Measurements from ENCODE around the gene CFAP57.

Gene CFAP57

GRCh38 chr1:43197343-43198127, 25.4 kb downstream of the CFAP57 start:
- Histone ChIP-seq H2BK120ac (ENCODE audit: low read depth, low read length) (no peak overlapping the region), H3K27me3 (ENCODE audit: control insufficient read depth in 1 of 2, insufficient read depth in 1 of 2, low read length in 2 of 2) (peaks cover 0 to 11% of the 10 kb centered on the region in 2 experiments), H3K9ac (ENCODE audit: low read length) (no peak overlapping the region), H2AFZ (ENCODE audit: low read depth, low read length) (no peak overlapping the region), H3K36me3 (ENCODE audit: control insufficient read depth in 1 of 2, insufficient read depth in 2 of 2, low read depth in 1 of 2, low read length in 2 of 2) (no peaks in the 10 kb centered on the region), H2BK15ac (ENCODE audit: low read depth, poor library complexity, severe bottlenecking) (no peak overlapping the region), H2AK5ac (ENCODE audit: low read length, severe bottlenecking) (no peak overlapping the region), H3K4me3 (ENCODE audit: insufficient read depth in 1 of 2, low read depth in 1 of 2, low read length in 2 of 2) (no peak overlapping the region), H3K4me2 (ENCODE audit: low read length, poor library complexity, severe bottlenecking) (no peak overlapping the region), H3K14ac (ENCODE audit: low read length in 2 of 2) (no peak overlapping the region), H3K4me1 (ENCODE audit: control insufficient read depth, insufficient read depth, low read depth, low read length) (no peaks in the 10 kb centered on the region), H3K79me1 (replicated peaks; ENCODE audit: low read length, poor library complexity, severe bottlenecking) (no peaks in the 10 kb centered on the region), H3K9me3 (ENCODE audit: control insufficient read depth, low read length) (peaks cover 10% of the 10 kb centered on the region), H3K18ac (ENCODE audit: low read depth in 1 of 2, low read length in 2 of 2) (no peak overlapping the region), H2BK5ac (ENCODE audit: low read depth, low read length, poor library complexity, severe bottlenecking) (no peak overlapping the region), H2BK12ac (ENCODE audit: low read length in 2 of 2) (no peak overlapping the region), H3K27ac (ENCODE audit: low read length, poor library complexity, severe bottlenecking) (no peak overlapping the region), H4K91ac (ENCODE audit: low read length) (no peak overlapping the region), H4K8ac (ENCODE audit: low read length) (no peak overlapping the region), H3K4ac (ENCODE audit: low read depth in 1 of 2, low read length in 2 of 2) (no peak overlapping the region), H3K23ac (ENCODE audit: low read length in 2 of 2) (no peak overlapping the region)
- DNase-seq = no peak
- 75% methylated on average over 2 of the region's 7 CpGs for WGBS

GRCh38 chr1:43199093-43199726, 27.1 kb downstream of the CFAP57 start:
- H3K9me3 ChIP-seq (ENCODE audit: control insufficient read depth, low read length) = peaks cover 7% of the 10 kb centered on the region
- no peak overlapping the region for H4K91ac ChIP-seq (ENCODE audit: low read length)
- no peak overlapping the region for H2BK5ac ChIP-seq (ENCODE audit: low read depth, low read length, poor library complexity, severe bottlenecking)
- no peak overlapping the region for H2BK15ac ChIP-seq (ENCODE audit: low read depth, poor library complexity, severe bottlenecking)
- H3K79me1 ChIP-seq (replicated peaks; ENCODE audit: low read length, poor library complexity, severe bottlenecking) = no peaks in the 10 kb centered on the region
- no peak overlapping the region for H2AK5ac ChIP-seq (ENCODE audit: low read length, severe bottlenecking)
- H2BK120ac ChIP-seq (ENCODE audit: low read depth, low read length) = no peak overlapping the region
- no peak overlapping the region for H3K27ac ChIP-seq (ENCODE audit: low read length, poor library complexity, severe bottlenecking)
- H3K18ac ChIP-seq (ENCODE audit: low read depth in 1 of 2, low read length in 2 of 2) = peak overlapping the region in 1 of 2 experiments; percentile 16
- H3K4me3 ChIP-seq (ENCODE audit: insufficient read depth in 1 of 2, low read depth in 1 of 2, low read length in 2 of 2) = no peak overlapping the region
- no peaks in the 10 kb centered on the region for H3K36me3 ChIP-seq (ENCODE audit: control insufficient read depth in 1 of 2, insufficient read depth in 2 of 2, low read depth in 1 of 2, low read length in 2 of 2)
- no peaks in the 10 kb centered on the region for H3K4me1 ChIP-seq (ENCODE audit: control insufficient read depth, insufficient read depth, low read depth, low read length)
- H3K4me2 ChIP-seq (ENCODE audit: low read length, poor library complexity, severe bottlenecking) = no peak overlapping the region
- DNase-seq = no peak
- no peak overlapping the region for H4K8ac ChIP-seq (ENCODE audit: low read length)
- H3K9ac ChIP-seq (ENCODE audit: low read length) = no peak overlapping the region
- H3K14ac ChIP-seq (ENCODE audit: low read length in 2 of 2) = no peak overlapping the region
- no peak overlapping the region for H2AFZ ChIP-seq (ENCODE audit: low read depth, low read length)
- no peak overlapping the region for H2BK12ac ChIP-seq (ENCODE audit: low read length in 2 of 2)
- H3K4ac ChIP-seq (ENCODE audit: low read depth in 1 of 2, low read length in 2 of 2) = no peak overlapping the region
- no peak overlapping the region for H3K23ac ChIP-seq (ENCODE audit: low read length in 2 of 2)
- H3K27me3 ChIP-seq (ENCODE audit: control insufficient read depth in 1 of 2, insufficient read depth in 1 of 2, low read length in 2 of 2) = peaks cover 0 to 11% of the 10 kb centered on the region in 2 experiments
- WGBS = 78% methylated on average over 8 of the region's 8 CpGs

GRCh38 chr1:43203859-43204258, 31.7 kb downstream of the CFAP57 start:
- no peaks in the 10 kb centered on the region for H3K36me3 ChIP-seq (ENCODE audit: control insufficient read depth in 1 of 2, insufficient read depth in 2 of 2, low read depth in 1 of 2, low read length in 2 of 2)
- 100% methylated on average over 1 of the region's 3 CpGs for WGBS
- H4K91ac ChIP-seq (ENCODE audit: low read length) = no peak overlapping the region
- H3K4me3 ChIP-seq (ENCODE audit: insufficient read depth in 1 of 2, low read depth in 1 of 2, low read length in 2 of 2) = no peak overlapping the region
- no peak overlapping the region for H3K9ac ChIP-seq (ENCODE audit: low read length)
- H2BK12ac ChIP-seq (ENCODE audit: low read length in 2 of 2) = no peak overlapping the region
- no peak overlapping the region for H4K8ac ChIP-seq (ENCODE audit: low read length)
- no peaks in the 10 kb centered on the region for H3K79me1 ChIP-seq (replicated peaks; ENCODE audit: low read length, poor library complexity, severe bottlenecking)
- no peak overlapping the region for H3K4me2 ChIP-seq (ENCODE audit: low read length, poor library complexity, severe bottlenecking)
- no peaks in the 10 kb centered on the region for H3K27me3 ChIP-seq (ENCODE audit: control insufficient read depth in 1 of 2, insufficient read depth in 1 of 2, low read length in 2 of 2)
- no peak overlapping the region for H2BK120ac ChIP-seq (ENCODE audit: low read depth, low read length)
- H3K4me1 ChIP-seq (ENCODE audit: control insufficient read depth, insufficient read depth, low read depth, low read length) = peaks cover 19% of the 10 kb centered on the region
- no peak overlapping the region for H2AK5ac ChIP-seq (ENCODE audit: low read length, severe bottlenecking)
- H2BK15ac ChIP-seq (ENCODE audit: low read depth, poor library complexity, severe bottlenecking) = no peak overlapping the region
- no peak overlapping the region for H3K4ac ChIP-seq (ENCODE audit: low read depth in 1 of 2, low read length in 2 of 2)
- no peaks in the 10 kb centered on the region for H3K9me3 ChIP-seq (ENCODE audit: control insufficient read depth, low read length)
- no peak overlapping the region for H3K18ac ChIP-seq (ENCODE audit: low read depth in 1 of 2, low read length in 2 of 2)
- H3K14ac ChIP-seq (ENCODE audit: low read length in 2 of 2) = no peak overlapping the region
- no peak overlapping the region for H2BK5ac ChIP-seq (ENCODE audit: low read depth, low read length, poor library complexity, severe bottlenecking)
- no peak overlapping the region for H3K27ac ChIP-seq (ENCODE audit: low read length, poor library complexity, severe bottlenecking)
- DNase-seq = no peak
- no peak overlapping the region for H2AFZ ChIP-seq (ENCODE audit: low read depth, low read length)
- H3K23ac ChIP-seq (ENCODE audit: low read length in 2 of 2) = no peak overlapping the region

- no peak overlapping the region for H3K14ac ChIP-seq (ENCODE audit: low read length in 2 of 2)
- no peak overlapping the region for H2AFZ ChIP-seq (ENCODE audit: low read depth, low read length)
- peak overlapping the region; percentile 53 for H2AK5ac ChIP-seq (ENCODE audit: low read length, severe bottlenecking)
- no peaks in the 10 kb centered on the region for H3K79me1 ChIP-seq (replicated peaks; ENCODE audit: low read length, poor library complexity, severe bottlenecking)
- no peak overlapping the region for H3K23ac ChIP-seq (ENCODE audit: low read length in 2 of 2)
- no peak overlapping the region for H3K18ac ChIP-seq (ENCODE audit: low read depth in 1 of 2, low read length in 2 of 2)
- DNase-seq = no peak
- peaks cover 19% of the 10 kb centered on the region for H3K4me1 ChIP-seq (ENCODE audit: control insufficient read depth, insufficient read depth, low read depth, low read length)
- H3K4me2 ChIP-seq (ENCODE audit: low read length, poor library complexity, severe bottlenecking) = no peak overlapping the region
- no peak overlapping the region for H2BK15ac ChIP-seq (ENCODE audit: low read depth, poor library complexity, severe bottlenecking)
- no peak overlapping the region for H3K27ac ChIP-seq (ENCODE audit: low read length, poor library complexity, severe bottlenecking)
- H3K4me3 ChIP-seq (ENCODE audit: insufficient read depth in 1 of 2, low read depth in 1 of 2, low read length in 2 of 2) = no peak overlapping the region
- no peaks in the 10 kb centered on the region for H3K9me3 ChIP-seq (ENCODE audit: control insufficient read depth, low read length)
- H3K4ac ChIP-seq (ENCODE audit: low read depth in 1 of 2, low read length in 2 of 2) = no peak overlapping the region
- no peaks in the 10 kb centered on the region for H3K36me3 ChIP-seq (ENCODE audit: control insufficient read depth in 1 of 2, insufficient read depth in 2 of 2, low read depth in 1 of 2, low read length in 2 of 2)
- no peak overlapping the region for H2BK5ac ChIP-seq (ENCODE audit: low read depth, low read length, poor library complexity, severe bottlenecking)
- peak overlapping the region; percentile 42 for H2BK120ac ChIP-seq (ENCODE audit: low read depth, low read length)
- no CpG with 5 or more reads among the region's 1 CpG for WGBS
- H4K8ac ChIP-seq (ENCODE audit: low read length) = no peak overlapping the region
- H2BK12ac ChIP-seq (ENCODE audit: low read length in 2 of 2) = peak overlapping the region in 1 of 2 experiments; percentile 59
- no peak overlapping the region for H4K91ac ChIP-seq (ENCODE audit: low read length)
- no peak overlapping the region for H3K9ac ChIP-seq (ENCODE audit: low read length)
- no peaks in the 10 kb centered on the region for H3K27me3 ChIP-seq (ENCODE audit: control insufficient read depth in 1 of 2, insufficient read depth in 1 of 2, low read length in 2 of 2)
Measured at GRCh38 chr1:43204394-43204793, 32.3 kb downstream of the CFAP57 start.
